HL-60 (cell line): ENCODE results near the gene ZSCAN5A.

ENCODE experiments used
- CTCF ChIP-seq: IDR thresholded peaks from one replicate; pipeline ENCODE4 v1.5.1; 2011; ENCODE audit warnings: low read length, control low read depth, inconsistent platforms; ENCODE audit not compliant: insufficient read depth
- POLR2AphosphoS5 ChIP-seq: IDR thresholded peaks from 2 replicates; pipeline ENCODE4 v1.6.1; 2012; ENCODE audit warnings: low read depth
- REST ChIP-seq: IDR thresholded peaks from 2 replicates; pipeline ENCODE4 v1.6.1; 2012; ENCODE audit warnings: low read depth; ENCODE audit not compliant: insufficient replicate concordance
- SPI1 ChIP-seq: IDR thresholded peaks from 2 replicates; pipeline ENCODE4 v1.6.1; 2012; ENCODE audit warnings: low read depth, mild to moderate bottlenecking, borderline replicate concordance

GRCh38 chr19:56218961-56219360 is 95.7 kb downstream of the ZSCAN5A start:
- TF ChIP-seq POLR2AphosphoS5 (no peak), SPI1 (no peak), CTCF (no peak), REST (no peak)
